Stimulated activated CD4-positive, alpha-beta T cell treated with anti-CD3 and anti-CD28 coated beads, Interleukin-2, amount 100 ng/mL, for 48 hours (primary cell): ENCODE data around the gene FUBP3.
A peak's percentile ranks its signal among the peaks of the same experiment; 100 is the strongest.

Experiments used
- DNase-seq, 2 donors: peaks; one replicate each; pipeline ENCODE4 v3.0.0-alpha.2; 2020

FUBP3 gene, protein sequence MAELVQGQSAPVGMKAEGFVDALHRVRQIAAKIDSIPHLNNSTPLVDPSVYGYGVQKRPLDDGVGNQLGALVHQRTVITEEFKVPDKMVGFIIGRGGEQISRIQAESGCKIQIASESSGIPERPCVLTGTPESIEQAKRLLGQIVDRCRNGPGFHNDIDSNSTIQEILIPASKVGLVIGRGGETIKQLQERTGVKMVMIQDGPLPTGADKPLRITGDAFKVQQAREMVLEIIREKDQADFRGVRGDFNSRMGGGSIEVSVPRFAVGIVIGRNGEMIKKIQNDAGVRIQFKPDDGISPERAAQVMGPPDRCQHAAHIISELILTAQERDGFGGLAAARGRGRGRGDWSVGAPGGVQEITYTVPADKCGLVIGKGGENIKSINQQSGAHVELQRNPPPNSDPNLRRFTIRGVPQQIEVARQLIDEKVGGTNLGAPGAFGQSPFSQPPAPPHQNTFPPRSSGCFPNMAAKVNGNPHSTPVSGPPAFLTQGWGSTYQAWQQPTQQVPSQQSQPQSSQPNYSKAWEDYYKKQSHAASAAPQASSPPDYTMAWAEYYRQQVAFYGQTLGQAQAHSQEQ

DNA sequence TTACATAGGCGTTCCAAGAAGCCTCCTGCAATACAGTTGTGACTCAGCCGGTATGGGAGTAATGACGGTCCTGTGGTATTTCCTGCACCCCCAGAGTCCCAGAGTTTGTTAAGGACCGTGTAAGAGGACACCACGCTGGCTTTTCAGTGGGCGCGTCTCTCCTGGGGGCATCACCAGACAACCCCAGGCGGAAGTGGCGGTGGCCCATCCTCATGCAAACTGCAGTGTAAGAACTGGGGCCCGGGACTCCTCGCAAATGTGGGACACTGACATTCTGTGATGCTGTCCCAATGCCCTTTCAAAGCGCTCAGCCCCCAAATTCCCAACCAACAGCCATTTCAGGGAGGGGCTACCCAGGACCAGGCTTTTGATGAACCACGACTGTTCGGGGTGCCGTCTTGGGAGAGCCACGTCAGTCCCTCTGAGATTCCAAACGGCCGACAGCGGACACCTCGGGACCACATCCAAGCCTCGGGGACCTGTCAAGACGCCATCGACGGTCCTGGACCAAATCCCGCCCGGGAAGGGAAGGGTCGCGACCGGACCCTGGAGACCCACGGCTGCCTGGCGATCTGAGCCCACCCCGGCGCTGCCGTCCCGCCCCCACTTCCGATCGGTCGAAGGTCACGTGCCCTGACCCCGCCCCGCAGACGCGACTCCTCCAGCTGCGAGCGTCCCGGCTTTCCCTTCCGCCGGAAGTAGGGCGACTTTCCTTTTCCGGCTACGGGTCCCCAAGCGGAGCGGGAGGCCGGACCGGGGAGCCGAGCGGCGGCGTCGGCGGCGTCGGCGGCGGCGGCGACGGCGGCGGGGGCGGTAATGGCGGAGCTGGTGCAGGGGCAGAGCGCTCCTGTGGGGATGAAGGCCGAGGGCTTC, at the start of gene FUBP3:
Gene FUBP3 (plus strand): TSS at position 713 of the 873 bp plus-strand sequence. CDS start 104 bp downstream, at position 817.
- DNase-seq = peak; percentile 89 to 92

DNA sequence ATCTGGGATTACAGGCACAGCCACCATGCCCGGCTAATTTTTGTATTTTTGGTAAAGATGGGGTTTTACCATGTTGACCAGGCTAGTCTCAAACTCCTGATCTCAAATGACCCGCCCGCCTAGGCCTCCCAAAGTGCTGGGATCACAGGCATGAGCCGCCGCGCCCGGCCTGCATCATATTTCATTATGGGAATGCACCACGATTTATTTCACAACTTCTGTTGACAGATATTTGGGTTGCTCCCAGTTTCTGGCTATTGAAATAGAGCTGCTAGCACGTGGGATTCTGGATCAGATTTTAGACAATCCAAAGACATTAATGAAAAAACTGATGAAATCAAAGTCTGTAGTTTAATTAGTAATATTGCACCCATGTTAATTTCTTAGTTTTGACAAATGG, 48.4 kb upstream of the FUBP3 start:
- DNase-seq = no peak

DNA sequence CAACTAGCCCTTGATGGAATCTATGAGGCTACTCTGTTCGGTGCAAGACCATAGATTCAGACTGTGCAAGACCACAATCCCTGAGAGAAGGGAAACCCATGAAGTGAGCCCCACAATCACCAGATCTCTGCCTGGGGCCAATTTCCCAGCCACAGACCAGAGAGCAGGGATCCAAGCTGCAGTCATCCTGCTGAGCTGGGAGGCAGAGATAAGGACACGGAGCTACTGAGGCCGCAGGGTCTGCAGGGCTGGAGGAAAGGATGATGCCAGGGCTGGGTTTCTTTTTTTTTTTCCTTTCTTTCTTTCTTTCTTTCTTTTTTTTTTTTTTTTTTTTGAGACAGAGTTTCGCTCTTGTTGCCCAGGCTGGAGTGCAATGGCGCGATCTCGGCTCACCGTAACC, 47.7 kb upstream of the FUBP3 start:
- no peak for DNase-seq

DNA sequence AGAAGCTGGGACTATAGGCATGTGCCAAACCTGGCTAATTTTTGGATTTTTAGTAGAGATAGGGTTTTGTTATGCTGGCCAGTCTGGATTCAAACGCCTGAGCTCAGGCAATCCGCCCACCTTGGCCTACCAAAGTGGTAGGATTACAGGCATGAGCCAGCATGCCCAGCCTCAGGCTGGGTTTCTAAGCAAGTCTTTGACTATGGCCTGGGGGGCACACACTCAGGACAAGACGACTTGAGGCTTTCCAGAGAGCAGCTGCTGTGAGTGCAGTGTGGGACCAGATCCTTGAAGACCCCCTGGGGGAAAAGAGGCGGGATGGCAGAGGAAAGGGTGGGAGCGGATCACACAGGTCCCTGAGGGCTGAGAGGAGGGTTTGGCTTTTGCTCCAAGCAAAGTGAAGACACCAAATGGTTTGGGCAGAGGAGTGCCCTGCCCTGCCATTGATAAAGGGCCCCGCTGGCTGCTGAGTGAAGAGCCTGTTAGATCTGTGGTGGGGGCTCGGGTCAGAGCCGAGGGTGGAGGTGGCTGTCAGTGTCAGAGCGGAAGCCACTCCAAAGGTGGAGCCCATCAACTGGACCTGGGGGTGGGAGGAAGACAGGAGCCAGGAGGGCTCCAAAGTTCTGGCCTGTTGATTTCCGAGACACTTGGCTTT, 46.8 kb upstream of the FUBP3 start:
- DNase-seq = no peak

DNA sequence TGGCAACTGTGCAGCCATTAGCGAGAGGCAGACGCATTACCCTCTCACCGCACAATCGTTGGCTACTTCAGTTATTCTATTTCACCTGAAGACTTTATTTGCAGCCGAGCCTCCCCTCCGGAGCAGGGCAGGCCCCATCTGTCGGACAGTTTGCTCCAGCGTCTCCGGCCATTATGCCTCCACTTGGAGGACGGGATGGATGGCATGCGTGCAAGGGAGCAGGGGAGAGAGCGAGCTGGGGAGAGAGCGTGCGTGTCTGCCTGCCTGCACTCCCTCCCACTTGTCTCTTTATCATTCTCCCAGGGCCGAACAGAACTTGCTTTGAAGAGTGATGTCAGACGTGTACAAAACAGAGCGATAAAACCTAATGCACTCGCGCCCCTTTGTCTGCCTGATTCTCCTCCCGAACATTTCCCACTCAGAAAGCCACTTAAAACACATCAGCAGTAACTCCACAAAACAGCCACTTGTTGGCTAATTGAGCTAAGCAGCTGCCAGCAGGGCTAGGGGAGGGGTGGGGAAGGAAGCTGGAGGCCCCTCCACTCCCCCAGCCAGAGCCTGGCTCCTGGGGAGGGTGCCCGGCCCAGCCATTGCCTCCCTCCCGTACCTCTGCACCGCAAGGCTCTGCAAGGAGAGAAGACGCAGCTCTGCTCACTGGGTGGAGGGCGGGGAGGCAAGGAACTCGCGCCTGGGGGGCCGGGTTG, 43.4 kb upstream of the FUBP3 start:
- no peak for DNase-seq

DNA sequence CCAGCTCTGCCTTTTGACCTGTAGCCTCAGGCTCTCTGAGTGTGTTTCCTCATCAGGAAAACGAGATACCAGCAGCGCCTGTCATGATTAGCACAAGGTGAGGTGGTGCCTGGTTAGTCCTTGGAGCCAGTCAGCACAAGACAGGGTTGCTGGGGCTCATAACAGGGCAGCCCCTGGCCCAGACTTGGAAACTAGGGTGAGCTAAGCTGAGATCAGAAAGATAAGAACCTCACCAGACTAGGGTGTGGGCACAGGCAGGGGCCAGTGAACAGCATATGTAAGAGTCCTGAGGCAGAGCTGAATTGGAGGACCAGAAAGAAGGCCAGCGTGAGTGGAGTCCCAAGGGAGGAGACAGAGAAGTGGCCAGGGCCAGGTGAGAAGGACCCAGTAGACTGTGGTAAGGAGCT, 42.7 kb upstream of the FUBP3 start:
- DNase-seq = no peak

DNA sequence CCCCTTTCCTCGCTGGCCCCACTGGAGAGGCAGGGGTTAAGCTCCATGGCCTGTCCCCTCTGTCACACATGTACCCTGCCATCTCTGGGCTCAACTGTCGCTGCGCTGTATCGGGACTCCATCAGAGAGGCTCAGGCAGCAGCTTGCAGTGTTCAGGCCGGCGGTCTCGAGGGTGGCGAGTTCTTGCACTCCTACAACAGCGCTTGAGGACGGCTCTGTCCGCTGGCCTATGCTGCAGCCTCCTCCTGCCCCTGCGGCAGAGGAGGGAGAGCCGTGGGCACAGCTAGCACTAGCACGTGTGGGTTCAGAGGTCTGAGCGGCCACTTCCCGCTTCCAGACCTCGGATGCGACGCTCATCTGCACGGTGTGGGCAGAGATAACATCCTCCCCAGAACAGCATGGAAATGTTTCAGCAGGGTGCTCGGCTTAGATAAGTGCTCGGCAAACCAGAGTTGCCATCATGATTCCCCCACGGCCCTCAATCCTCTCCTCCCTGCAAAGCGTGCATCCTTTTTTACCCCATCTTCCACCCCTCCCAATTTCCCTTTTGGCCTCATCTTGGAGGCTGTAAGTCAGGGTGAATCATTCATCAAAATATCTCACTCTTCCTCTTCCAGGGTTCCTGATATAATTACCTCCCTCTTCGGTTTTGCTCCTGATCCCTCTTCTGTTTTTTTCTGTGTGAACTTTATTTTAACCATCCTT, 41.9 kb upstream of the FUBP3 start:
- no peak for DNase-seq

DNA sequence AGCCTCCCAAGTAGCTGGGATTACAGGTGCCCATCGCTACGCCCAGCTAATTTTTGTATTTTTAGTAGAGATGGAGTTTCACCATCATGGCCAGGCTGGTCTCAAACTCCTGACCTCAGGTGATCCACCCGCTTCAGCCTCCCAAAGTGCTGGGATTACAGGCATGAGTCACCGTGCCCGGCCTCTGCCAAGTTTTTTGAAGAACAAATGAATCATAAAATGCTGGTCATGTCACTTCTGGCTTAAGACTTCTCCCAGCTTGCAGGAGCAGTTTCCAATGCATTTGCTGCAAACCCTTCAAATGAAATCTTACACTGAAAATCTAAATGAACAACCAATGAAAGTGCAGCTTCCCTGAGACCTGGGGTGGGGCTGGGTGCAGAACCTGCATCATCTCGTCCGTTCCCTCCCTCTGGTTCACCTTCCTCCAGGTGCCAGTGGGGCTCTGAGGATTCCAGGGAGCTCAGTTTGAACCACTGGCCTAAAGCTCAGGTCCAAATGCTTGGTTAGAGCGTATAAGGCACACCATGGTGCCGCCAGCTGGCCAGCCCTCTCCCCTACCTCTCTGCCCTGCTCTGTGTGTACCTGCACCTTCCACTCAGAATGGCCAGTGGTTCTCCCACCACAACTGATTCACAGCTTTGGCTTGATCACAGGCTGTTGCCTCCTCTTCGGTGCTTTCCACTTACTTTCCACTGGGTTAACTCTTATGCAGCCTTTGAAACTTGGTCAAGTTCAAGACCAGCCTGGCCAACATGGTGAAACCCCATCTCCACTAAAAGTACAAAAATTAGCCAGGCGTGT, 39.8 kb upstream of the FUBP3 start:
- no peak for DNase-seq

DNA sequence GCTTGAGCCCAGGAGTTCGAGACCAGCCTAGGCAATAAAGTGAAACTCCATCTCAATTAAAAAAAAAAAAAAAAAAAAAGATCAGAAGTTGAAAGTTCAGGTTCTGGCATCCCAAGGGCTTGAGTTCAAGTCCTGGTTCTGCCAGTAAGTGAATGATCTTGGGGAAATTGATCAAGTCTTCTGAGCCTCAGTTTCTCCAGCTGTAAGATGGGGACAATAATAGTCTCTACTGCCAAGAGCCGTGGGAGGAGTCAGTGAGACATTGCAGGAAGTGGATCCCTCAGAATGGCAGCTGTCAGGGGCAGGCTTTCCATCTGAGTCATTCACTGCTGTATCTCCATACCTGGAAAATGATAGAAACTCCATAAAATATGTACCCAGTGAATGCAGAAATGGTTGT, 37.8 kb upstream of the FUBP3 start:
- DNase-seq = no peak

DNA sequence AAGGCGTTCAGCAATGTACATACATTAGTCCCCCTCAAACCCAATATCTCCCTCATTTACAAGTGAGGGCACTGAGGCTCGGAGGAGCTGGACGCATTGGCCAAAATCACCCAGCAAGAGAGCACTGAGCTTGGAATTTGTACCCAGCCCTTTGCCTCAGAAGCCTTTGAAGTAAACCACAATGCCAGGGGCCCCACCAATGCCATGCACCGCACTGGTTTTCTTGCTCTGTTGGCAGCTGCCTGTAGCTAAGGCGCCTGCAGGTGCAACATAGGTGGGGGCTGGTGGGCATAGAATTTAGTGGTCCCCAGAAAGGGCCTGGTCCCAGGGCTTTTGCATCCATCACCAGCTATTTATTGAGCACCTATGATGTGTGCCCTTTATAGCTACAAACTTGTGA, 37.3 kb upstream of the FUBP3 start:
- no peak for DNase-seq

DNA sequence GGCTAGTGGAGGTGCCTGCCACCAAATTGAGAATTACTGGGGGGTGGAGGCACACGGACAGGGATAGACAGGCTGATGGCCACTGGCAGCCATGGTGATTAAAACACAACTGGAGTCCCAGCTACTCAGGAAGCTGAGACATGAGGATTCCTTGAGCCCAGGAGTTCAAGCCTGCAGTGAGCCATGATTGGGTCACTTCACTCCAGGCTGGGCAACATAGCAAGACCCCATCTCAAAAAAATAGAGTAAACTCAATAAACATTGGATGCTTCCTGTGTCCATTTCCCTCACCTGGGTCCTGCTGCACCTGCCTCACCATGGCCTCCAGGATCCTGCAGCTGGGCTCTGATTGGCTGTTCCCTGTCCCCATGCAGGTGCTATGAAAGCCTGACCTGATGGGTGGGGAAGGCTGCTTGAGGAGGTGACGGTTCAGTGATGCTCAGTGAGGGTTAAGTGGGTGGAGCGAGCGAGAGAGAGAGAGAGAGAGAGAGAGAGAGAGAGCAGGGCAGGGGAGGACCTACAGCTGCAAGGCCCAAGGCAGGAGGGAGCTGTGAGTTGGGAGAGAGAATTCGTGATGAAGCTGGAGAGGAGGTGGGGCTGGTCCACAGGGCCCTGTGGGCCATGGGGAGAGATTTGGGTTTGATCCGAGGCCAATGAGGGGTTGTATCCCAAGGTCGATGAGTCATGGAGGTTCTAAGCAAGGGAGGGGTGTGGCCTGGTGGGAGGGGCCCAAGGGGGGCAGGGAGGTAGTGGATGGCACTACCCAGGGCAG, 36.7 kb upstream of the FUBP3 start:
- no peak for DNase-seq

DNA sequence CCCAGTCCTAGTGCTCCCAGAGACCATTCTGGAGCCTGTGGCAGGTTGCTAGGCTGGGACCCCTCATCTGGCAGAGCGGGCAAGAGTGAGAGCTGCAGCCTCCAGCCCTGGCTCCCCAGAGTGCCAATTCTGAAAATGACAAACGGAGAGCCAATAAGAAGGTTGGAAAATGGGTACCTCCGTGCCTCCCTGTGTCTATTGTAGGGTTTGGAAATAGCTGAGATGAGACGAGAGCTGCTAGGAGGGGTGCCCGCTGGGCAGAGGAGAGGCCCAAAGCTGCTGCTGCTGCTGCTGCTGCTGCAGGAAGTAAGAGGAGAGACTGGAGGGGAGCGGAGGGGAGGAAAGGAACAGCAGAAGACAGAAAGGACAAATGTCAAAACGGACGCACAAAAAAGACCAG, 36.0 kb upstream of the FUBP3 start:
- no peak for DNase-seq

DNA sequence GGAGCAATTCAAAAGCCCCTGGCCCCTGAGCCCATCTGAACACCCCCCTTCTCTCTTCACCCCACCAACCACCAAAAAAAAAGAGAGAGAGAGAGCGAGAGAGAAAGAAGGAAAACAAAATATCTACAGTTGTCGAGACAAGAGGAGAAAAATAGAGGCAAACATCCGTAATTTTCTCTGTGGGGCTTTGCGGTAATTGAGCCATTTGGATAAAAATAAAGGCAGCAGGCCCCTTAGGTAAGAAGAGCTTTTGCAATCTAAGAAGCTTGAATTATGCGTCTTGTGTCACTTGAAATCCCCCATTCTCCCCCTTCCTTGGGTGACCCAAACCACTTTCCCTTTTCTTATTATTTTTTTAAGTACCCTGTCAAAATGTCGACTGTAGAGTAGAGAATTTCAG, 35.5 kb upstream of the FUBP3 start:
- no peak for DNase-seq

DNA sequence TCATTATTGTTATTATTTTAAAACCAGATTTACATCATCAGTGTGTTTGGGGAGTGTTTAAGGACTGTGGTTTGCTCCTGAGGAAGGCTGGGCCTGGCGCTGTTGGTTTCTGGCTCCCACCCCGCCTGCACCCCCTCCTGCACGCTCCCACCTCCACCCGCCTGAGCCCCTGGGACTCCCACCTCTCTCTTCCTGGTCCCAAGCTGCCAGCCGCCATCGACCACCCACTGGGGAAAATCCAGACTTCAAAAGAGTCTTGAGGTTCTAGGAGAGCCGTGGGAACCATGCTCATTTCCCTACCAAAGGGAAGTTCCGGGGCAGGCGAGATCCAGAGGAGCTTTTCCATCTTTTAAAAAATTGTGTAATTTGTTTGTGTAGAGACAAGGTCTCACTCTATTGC, 35.0 kb upstream of the FUBP3 start:
- no peak for DNase-seq

DNA sequence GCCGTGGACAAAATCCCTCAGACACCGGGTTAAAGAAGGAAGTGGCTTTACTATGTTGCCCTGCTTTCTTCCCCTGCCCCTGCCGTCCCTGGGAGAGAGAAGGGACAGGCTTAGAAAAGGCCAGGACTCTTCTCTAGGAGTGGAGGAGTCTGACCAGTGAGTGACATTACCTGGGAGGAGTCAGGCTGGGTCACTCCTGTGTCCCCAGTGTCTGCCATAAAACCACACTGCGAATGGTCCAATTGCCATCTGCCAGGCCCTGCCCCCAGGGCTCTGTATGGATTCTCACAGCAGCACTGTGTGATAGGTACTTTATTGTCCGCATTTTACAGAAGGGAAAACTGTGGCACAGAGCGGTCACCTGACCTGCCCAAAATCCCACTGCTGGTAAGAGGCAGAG, 31.3 kb upstream of the FUBP3 start:
- DNase-seq = no peak

DNA sequence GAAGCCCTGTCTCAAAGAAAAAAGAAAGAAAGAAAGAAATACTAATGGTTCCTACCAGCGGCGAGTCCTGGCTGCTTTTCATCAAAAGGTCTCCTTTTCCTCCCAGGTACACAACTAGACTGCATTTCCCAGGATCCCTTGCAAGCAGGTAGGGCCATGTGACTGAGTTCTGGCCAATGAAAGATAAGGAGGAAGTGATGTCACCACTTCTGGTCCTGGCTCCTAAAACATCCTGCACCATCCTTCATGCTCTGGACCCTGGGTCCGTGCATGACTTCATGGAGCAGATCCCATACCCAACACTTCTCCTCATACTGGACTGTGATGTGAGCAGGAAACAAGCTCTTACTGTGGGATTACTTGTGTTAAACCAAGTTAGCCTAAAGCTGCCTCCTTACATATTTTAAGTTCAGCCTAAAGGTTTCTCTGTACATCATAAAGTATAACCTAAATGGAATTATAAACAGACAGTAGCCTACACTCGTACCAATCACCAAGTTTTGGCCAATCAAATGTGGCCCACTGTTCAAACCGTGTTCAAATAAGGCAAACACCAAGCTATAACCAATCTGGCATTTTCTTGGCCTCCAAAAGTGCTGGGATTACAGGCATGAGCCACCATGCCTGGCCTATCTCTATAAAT, 30.2 kb upstream of the FUBP3 start:
- no peak for DNase-seq

DNA sequence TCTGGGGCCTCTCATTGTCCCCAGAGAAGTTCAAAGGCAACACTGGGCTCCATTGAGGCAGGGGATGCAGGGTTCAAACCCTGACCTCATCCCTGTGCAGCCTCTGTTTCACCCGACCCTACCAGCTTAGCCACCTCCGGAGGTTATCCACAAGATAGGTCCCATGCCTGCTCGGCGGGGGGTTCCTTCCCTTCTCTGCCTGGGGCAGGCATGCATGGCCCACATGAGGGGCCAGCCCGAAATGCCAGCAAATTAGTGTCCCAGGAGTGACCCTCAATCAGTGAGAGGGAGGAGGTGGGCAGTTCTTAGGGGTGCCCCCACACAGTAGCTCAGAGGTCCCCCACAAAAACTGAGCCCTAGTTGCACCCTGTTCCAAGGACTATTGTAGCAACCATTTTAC, 24.8 kb upstream of the FUBP3 start:
- no peak for DNase-seq

DNA sequence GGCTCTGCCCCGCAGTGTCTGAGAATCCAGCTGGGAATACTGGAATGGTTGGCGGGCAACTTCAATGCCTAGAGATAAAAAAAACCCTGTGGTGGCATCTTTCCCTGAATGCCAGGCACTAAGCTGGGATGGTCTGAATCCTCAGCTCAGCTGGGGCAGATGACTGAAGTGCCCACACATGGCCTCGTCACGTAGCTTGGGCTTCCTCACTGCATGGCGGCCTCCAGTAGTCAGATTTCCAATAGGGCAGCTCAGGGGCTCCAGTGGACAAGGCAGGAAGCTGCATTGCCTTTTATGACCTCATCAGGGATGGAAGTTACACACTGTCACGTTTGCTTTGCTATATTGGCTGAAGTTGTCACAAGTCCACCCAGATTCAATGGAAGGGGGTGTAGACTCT, 24.3 kb upstream of the FUBP3 start:
- DNase-seq = no peak

DNA sequence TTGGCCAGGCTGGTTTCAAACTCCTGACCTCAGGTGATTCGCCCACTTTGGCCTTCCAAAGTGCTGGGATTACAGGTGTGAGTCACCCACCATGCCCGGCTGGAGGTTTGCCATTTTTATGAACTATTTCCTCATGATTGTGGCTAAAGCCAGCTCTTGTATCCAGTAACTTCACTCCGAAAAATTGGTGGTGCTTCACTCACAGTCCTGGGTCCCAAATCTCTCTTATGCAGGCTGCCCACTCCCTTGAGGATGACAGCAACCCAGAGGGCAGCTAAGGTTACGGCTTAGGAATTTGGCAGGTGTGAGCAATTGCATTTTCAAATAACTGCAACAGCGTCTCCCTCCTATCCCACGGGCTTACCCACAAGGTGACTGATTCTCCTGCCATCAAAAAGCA, 23.4 kb upstream of the FUBP3 start:
- no peak for DNase-seq
